H1 (cell line): ENCODE data around the gene MPV17. TPM values are rescaled to one million over a fixed set of nuclear protein-coding genes. Genes with fewer than 3 reads are reported as not detected.

Experiments
- CTCF ChIA-PET: fragments of 300-600 bp; sonication (Branson Sonifier 250); formaldehyde crosslinking; loops from one replicate; lab custom pipeline; 2021; ENCODE audit not compliant: partially characterized antibody; lab: Charles Lee
- POLR2A ChIA-PET: fragments of 300-600 bp; sonication (Branson Sonifier 250); formaldehyde crosslinking; loops from one replicate; lab custom pipeline; 2021; ENCODE audit warnings: inconsistent platforms; ENCODE audit not compliant: partially characterized antibody; lab: Charles Lee
- DNase-seq, 2 experiments: peaks; one replicate each; pipeline versions ENCODE4 v3.0.0 to v3.0.0-alpha.2; 2010 to 2022; ENCODE audit warnings: low spot score in 2 of 2, low read depth in 1 of 2, mixed read lengths in 1 of 2
- FAIRE-seq: peaks from 2 replicates; lab custom pipeline; 2011; peaks lifted over from hg19 to GRCh38; lab: Jason Lieb, UNC
- H2AFZ ChIP-seq: 2 replicates; pipeline ENCODE4 v1.8.1; 2012; ENCODE audit warnings: low read length, inconsistent platforms
- H2AK5ac ChIP-seq: 2 replicates; pipeline ENCODE4 v1.6.1; 2013; ENCODE audit warnings: low read depth, low read length
- H2BK120ac ChIP-seq: replicated peaks from 2 replicates; pipeline ENCODE3; 2013; ENCODE audit warnings: low read depth, low read length, inconsistent platforms
- H2BK12ac ChIP-seq: 2 replicates; pipeline ENCODE4 v1.6.1; 2013; ENCODE audit warnings: low read depth, low read length
- H2BK15ac ChIP-seq: 2 replicates; pipeline ENCODE4 v1.6.1; 2013; ENCODE audit warnings: low read length
- H2BK20ac ChIP-seq: 2 replicates; pipeline ENCODE4 v1.6.1; 2013; ENCODE audit warnings: low read length
- H2BK5ac ChIP-seq: 2 replicates; pipeline ENCODE4 v1.6.1; 2013; ENCODE audit warnings: low read depth, low read length
- H3K14ac ChIP-seq: 2 replicates; pipeline ENCODE4 v1.6.1; 2013; ENCODE audit warnings: inconsistent platforms; ENCODE audit not compliant: insufficient read length
- H3K18ac ChIP-seq: 2 replicates; pipeline ENCODE4 v1.6.1; 2013; ENCODE audit warnings: low read length; ENCODE audit errors: extremely low read depth
- H3K23ac ChIP-seq: 2 replicates; pipeline ENCODE4 v1.6.1; 2013; ENCODE audit warnings: inconsistent platforms; ENCODE audit not compliant: insufficient read length
- H3K23me2 ChIP-seq: 2 replicates; pipeline ENCODE4 v1.6.1; 2013; ENCODE audit warnings: low read depth, low read length
- H3K27ac ChIP-seq: 2 replicates; pipeline ENCODE4 v1.6.1; 2011; ENCODE audit warnings: low read depth, low read length, inconsistent platforms
- H3K27me3 ChIP-seq, 4 experiments: replicated peaks in 1 of 4; 1 replicate in 1 of 4; 2 replicates in 3 of 4; pipeline versions ENCODE4 v1.6.1 to v1.8.1; 2011 to 2013; ENCODE audit warnings: low read length in 3 of 4, mild to moderate bottlenecking in 3 of 4, inconsistent platforms in 2 of 4, mixed read lengths in 2 of 4, moderate library complexity in 1 of 4; ENCODE audit not compliant: control insufficient read depth in 3 of 4, insufficient read depth in 3 of 4; ENCODE audit errors: extremely low read depth in 1 of 4
- H3K36me3 ChIP-seq, 4 experiments: 2 replicates each; pipeline versions ENCODE4 v1.6.1 to v1.8.1; 2011 to 2013; ENCODE audit warnings: mild to moderate bottlenecking in 4 of 4, low read length in 3 of 4, moderate library complexity in 2 of 4, control low read depth in 1 of 4, inconsistent platforms in 1 of 4; ENCODE audit not compliant: insufficient read depth in 4 of 4, control insufficient read depth in 2 of 4
- H3K4ac ChIP-seq: replicated peaks from 2 replicates; pipeline ENCODE3; 2013; ENCODE audit warnings: low read length, low read depth, mixed read lengths, inconsistent platforms; ENCODE audit not compliant: insufficient read length
- H3K4me1 ChIP-seq, 4 experiments: replicated peaks in 1 of 4; 1 replicate in 1 of 4; 2 replicates in 3 of 4; pipeline versions ENCODE4 v1.6.1 to v1.8.1; 2011 to 2013; ENCODE audit warnings: low read length in 3 of 4, inconsistent platforms in 2 of 4, mixed read lengths in 1 of 4; ENCODE audit not compliant: insufficient read depth in 4 of 4, control insufficient read depth in 3 of 4
- H3K4me2 ChIP-seq, 2 experiments: 2 replicates each; pipeline versions ENCODE4 v1.6.1 to v1.8.1; 2011 to 2013; ENCODE audit warnings: low read depth in 2 of 2, low read length in 2 of 2, control low read depth in 1 of 2, inconsistent platforms in 1 of 2, mild to moderate bottlenecking in 1 of 2; ENCODE audit not compliant: insufficient read depth in 1 of 2
- H3K4me3 ChIP-seq, 4 experiments: fragments of 200-600, 300-600 bp in 1 of 4; sonication (generic), shearing (Covaris generic), sonication (Bioruptor Twin) in 1 of 4; 2 replicates each; pipeline versions ENCODE4 v1.5.1 to v1.8.1; 2011 to 2016; ENCODE audit warnings: low read length in 4 of 4, low read depth in 3 of 4, control low read depth in 2 of 4, inconsistent platforms in 2 of 4, mild to moderate bottlenecking in 2 of 4, mixed read lengths in 1 of 4, moderate library complexity in 1 of 4; ENCODE audit not compliant: insufficient read depth in 2 of 4; ENCODE audit errors: extremely low read depth in 1 of 4
- H3K56ac ChIP-seq: replicated peaks from 2 replicates; pipeline ENCODE3; 2013; ENCODE audit warnings: low read depth, mild to moderate bottlenecking, mixed read lengths, low read length, inconsistent platforms; ENCODE audit not compliant: insufficient read length
- H3K79me1 ChIP-seq: 2 replicates; pipeline ENCODE4 v1.6.1; 2013; ENCODE audit warnings: low read depth, low read length, control low read depth
- H3K79me2 ChIP-seq, 2 experiments: 2 replicates each; pipeline versions ENCODE4 v1.6.1 to v1.8.1; 2012 to 2013; ENCODE audit warnings: low read length in 2 of 2, mild to moderate bottlenecking in 2 of 2, inconsistent platforms in 1 of 2; ENCODE audit not compliant: insufficient read depth in 2 of 2, control insufficient read depth in 1 of 2
- H3K9ac ChIP-seq, 4 experiments: replicated peaks in 1 of 4; 1 replicate in 1 of 4; 2 replicates in 3 of 4; pipeline versions ENCODE4 v1.6.1 to v1.8.1; 2011 to 2013; ENCODE audit warnings: low read depth in 3 of 4, low read length in 3 of 4, control low read depth in 2 of 4, mild to moderate bottlenecking in 2 of 4, moderate library complexity in 2 of 4, inconsistent platforms in 1 of 4; ENCODE audit errors: extremely low read depth in 1 of 4
- H3K9me3 ChIP-seq, 2 experiments: 2 replicates each; pipeline versions ENCODE4 v1.6.1 to v1.8.1; 2012 to 2013; ENCODE audit warnings: mild to moderate bottlenecking in 2 of 2, moderate library complexity in 2 of 2, control low read depth in 1 of 2, inconsistent platforms in 1 of 2, low read depth in 1 of 2, low read length in 1 of 2, mixed read lengths in 1 of 2; ENCODE audit not compliant: insufficient read depth in 2 of 2
- H4K20me1 ChIP-seq, 2 experiments: replicated peaks in 1 of 2; 2 replicates each; pipeline versions ENCODE3 to v1.8.1; 2011 to 2013; ENCODE audit warnings: inconsistent platforms in 2 of 2, low read length in 2 of 2, mild to moderate bottlenecking in 1 of 2; ENCODE audit not compliant: insufficient read depth in 2 of 2, control insufficient read depth in 1 of 2
- H4K5ac ChIP-seq: 2 replicates; pipeline ENCODE4 v1.6.1; 2013; ENCODE audit warnings: low read length, low read depth, mixed read lengths, inconsistent platforms; ENCODE audit not compliant: insufficient read length
- H4K8ac ChIP-seq: 2 replicates; pipeline ENCODE4 v1.8.0; 2013; ENCODE audit warnings: mild to moderate bottlenecking, moderate library complexity, low read length, inconsistent platforms; ENCODE audit not compliant: insufficient read depth; ENCODE audit errors: extremely low read depth
- H4K91ac ChIP-seq: replicated peaks from 2 replicates; pipeline ENCODE3; 2013; ENCODE audit warnings: low read length, mixed read lengths, inconsistent platforms; ENCODE audit not compliant: insufficient read length
- ATF2 ChIP-seq: IDR thresholded peaks from 2 replicates; pipeline ENCODE4 v1.6.1; 2012; ENCODE audit warnings: low read length, inconsistent platforms
- BACH1 ChIP-seq: IDR thresholded peaks from 2 replicates; pipeline ENCODE4 v1.6.1; 2012; ENCODE audit warnings: low read length, improper control_type of control experiment
- FOSL1 ChIP-seq: IDR thresholded peaks from 2 replicates; pipeline ENCODE4 v1.6.1; 2011; ENCODE audit warnings: mild to moderate bottlenecking, low read depth, low read length, moderate library complexity; ENCODE audit not compliant: insufficient read depth
- HDAC2 ChIP-seq, 2 experiments: fragments of 300-600 bp in 1 of 2; sonication (generic) in 1 of 2; IDR thresholded peaks; 2 replicates each; pipeline ENCODE4 v1.6.1; 2011 to 2012; ENCODE audit warnings: low read depth in 2 of 2, low read length in 2 of 2, mild to moderate bottlenecking in 2 of 2, moderate library complexity in 2 of 2, borderline replicate concordance in 1 of 2, inconsistent platforms in 1 of 2
- JUN ChIP-seq: IDR thresholded peaks from 2 replicates; pipeline ENCODE4 v1.6.1; 2011; ENCODE audit warnings: low read depth, mild to moderate bottlenecking, improper control_type of control experiment, low read length
- KDM4A ChIP-seq: IDR thresholded peaks from one replicate; pipeline ENCODE4 v1.7.1; 2012; ENCODE audit warnings: low read depth, mild to moderate bottlenecking, moderate library complexity, low read length, inconsistent platforms; ENCODE audit not compliant: severe bottlenecking
- POU5F1 ChIP-seq: IDR thresholded peaks from 2 replicates; pipeline ENCODE4 v1.6.1; 2011; ENCODE audit warnings: low read depth, mild to moderate bottlenecking, low read length, moderate library complexity
- SIX5 ChIP-seq: IDR thresholded peaks from 2 replicates; pipeline ENCODE4 v1.6.1; 2011; ENCODE audit warnings: mild to moderate bottlenecking, low read depth, low read length
- TBP ChIP-seq: IDR thresholded peaks from 2 replicates; pipeline ENCODE4 v1.6.1; 2011; ENCODE audit warnings: low read depth, low read length, improper control_type of control experiment
- TCF12 ChIP-seq: IDR thresholded peaks from 2 replicates; pipeline ENCODE4 v1.6.1; 2011; ENCODE audit warnings: low read depth, mild to moderate bottlenecking, low read length
- USF2 ChIP-seq: IDR thresholded peaks from 2 replicates; pipeline ENCODE4 v1.6.1; 2011; ENCODE audit warnings: low read length, improper control_type of control experiment
- WGBS, 2 experiments: shearing (Covaris generic) in 1 of 2; methylation state at CpG; one replicate each; pipeline versions ENCODE4 v1.1.6 to v1.1.7; 2013 to 2015; ENCODE audit warnings: low lambda C conversion rate in 2 of 2, mixed read lengths in 2 of 2, inconsistent platforms in 1 of 2, low coverage in 1 of 2, missing lambda C conversion rate in 1 of 2; ENCODE audit not compliant: insufficient replicate concordance in 2 of 2, insufficient coverage in 1 of 2, insufficient read length in 1 of 2; ENCODE audit errors: extremely low coverage in 1 of 2, missing lambda C conversion rate in 1 of 2; 5-methylcytosine and 5-hydroxymethylcytosine counted together
- polyA plus RNA-seq, 7 experiments: library from polyadenylated mRNA; depleted of rRNA in 3 of 7; stranded (reverse) in 5 of 7; unstranded in 2 of 7; fragments of >200 nt in 5 of 7; fragments of 200-250 nt in 2 of 7; gene quantifications; 1 replicate in 5 of 7; 2 replicates in 1 of 7; 4 replicates in 1 of 7; pipeline versions ENCODE4 v1.2.1 to v1.2.3, GENCODE V29; 2011 to 2013; ENCODE audit warnings: missing spikeins in 2 of 7, mixed read lengths in 2 of 7
- total RNA-seq: library from RNA; stranded (reverse); fragmentation: NEBNext Ultra II Directional; extraction: Animal tissue kit (Norgen Biotek cat#: 25700); gene quantifications from 2 replicates; pipeline ENCODE4 v1.2.1, GENCODE V29; 2021

Gene MPV17
- total and polyA plus RNA-seq, 2 of the 8 experiments (the other 6 are each of a cell fraction or from before 2014, with no cell fraction given), result 45.2 to 181 TPM

- H4K5ac ChIP-seq, result no peak overlapping the region
- no peaks in the 10 kb centered on the region for H3K79me1 ChIP-seq
- H3K4me3 ChIP-seq, result no peak overlapping the region
- DNase-seq, result no peak
- no peak overlapping the region for H3K4ac ChIP-seq
- H3K27ac ChIP-seq, result no peak overlapping the region
- H3K27me3 ChIP-seq, result no peaks in the 10 kb centered on the region
- no peak overlapping the region for H2BK5ac ChIP-seq
- no peaks in the 10 kb centered on the region for H3K23me2 ChIP-seq
- no peak for FAIRE-seq
- H3K18ac ChIP-seq, result no peak overlapping the region
- H3K56ac ChIP-seq, result no peak overlapping the region
- H3K9ac ChIP-seq, result no peak overlapping the region
- no peaks in the 10 kb centered on the region for H3K4me1 ChIP-seq
- H3K9me3 ChIP-seq, result no peaks in the 10 kb centered on the region
- H4K91ac ChIP-seq, result no peak overlapping the region
- H4K20me1 ChIP-seq, result no peaks in the 10 kb centered on the region
- no peak overlapping the region for H3K4me2 ChIP-seq
- no peak overlapping the region for H2BK15ac ChIP-seq
- no peak overlapping the region for H4K8ac ChIP-seq
- no peak overlapping the region for H2BK20ac ChIP-seq
- no peak overlapping the region for H3K23ac ChIP-seq
- no peak overlapping the region for H2AFZ ChIP-seq
- H3K36me3 ChIP-seq, result no peaks in the 10 kb centered on the region
- CTCF ChIA-PET, result interaction anchor here (1.4 to 12.3 kb wide), 4 partner anchors 12 to 47 kb away, joined by 3 to 413 read pairs (median 110); partner anchors contain the start of genes DNAJC5G, MPV17, SLC30A3 and TRIM54
- no peak overlapping the region for H2AK5ac ChIP-seq
- 93% methylated on average over 3 of the region's 3 CpGs; no CpG with 5 or more reads in 1 of the 2 experiments for WGBS, 2 experiments
- POLR2A ChIA-PET, result interaction anchor here (0.7 to 1.4 kb wide), 4 partner anchors 13 to 49 kb away, joined by 3 to 5 read pairs (median 3); no protein-coding TSS in a partner anchor
- H3K14ac ChIP-seq, result no peak overlapping the region
- no peaks in the 10 kb centered on the region for H3K79me2 ChIP-seq
- H2BK120ac ChIP-seq, result no peak overlapping the region
- H2BK12ac ChIP-seq, result no peak overlapping the region
- TF ChIP-seq KDM4A, result no peak
- TF ChIP-seq FOSL1, result no peak
- no peak for TF ChIP-seq HDAC2 (IDR thresholded peaks at IDR 0.05; ENCODE audit: borderline replicate concordance in 1 of 2, low read depth in 2 of 2, low read length in 2 of 2)
- TF ChIP-seq USF2, result no peak
- TF ChIP-seq SIX5, result no peak
- no peak for TF ChIP-seq TCF12
- no peak for TF ChIP-seq POU5F1
- no peak for TF ChIP-seq JUN
- TF ChIP-seq TBP, result no peak
- TF ChIP-seq ATF2, result no peak
- no peak for TF ChIP-seq BACH1
These were observed 25.7 kb downstream of the MPV17 start for GRCh38 chr2:27297195-27297594.
